HG02943 (cell line): ENCODE measurements around the gene CLEC19A.

Experiments
- ATAC-seq: cut with Tn5 transposase; IDR thresholded peaks from one replicate; pipeline ENCODE4 v1.9.1; 2021; ENCODE audit warnings: mild to moderate bottlenecking, low read depth, moderate library complexity; ENCODE audit not compliant: unreplicated experiment

CLEC19A gene

GRCh38 chr16:19285431-19285830, at the start of gene CLEC19A:
TSS of gene CLEC19A (plus strand) at chr16:19285731. CDS start at chr16:19285852, 121 bp downstream.
- no peak for ATAC-seq

GRCh38 chr16:19235886-19236285, 49.6 kb upstream of the CLEC19A start:
- no peak for ATAC-seq

GRCh38 chr16:19236561-19237209, 48.8 kb upstream of the CLEC19A start:
- no peak for ATAC-seq

- ATAC-seq: no peak
Observed at GRCh38 chr16:19238406-19238805, 47.1 kb upstream of the CLEC19A start.

- ATAC-seq: no peak
Observed at GRCh38 chr16:19239511-19240155, 45.9 kb upstream of the CLEC19A start.

GRCh38 chr16:19240494-19240893, 45.0 kb upstream of the CLEC19A start:
- no peak for ATAC-seq

- no peak for ATAC-seq
Observed at GRCh38 chr16:19241512-19241911, 44.0 kb upstream of the CLEC19A start.

- ATAC-seq: no peak
Observed at GRCh38 chr16:19242186-19242585, 43.3 kb upstream of the CLEC19A start.

GRCh38 chr16:19242987-19243575, 42.5 kb upstream of the CLEC19A start:
- ATAC-seq: no peak

- no peak for ATAC-seq
Observed at GRCh38 chr16:19245326-19245925, 40.1 kb upstream of the CLEC19A start.

- no peak for ATAC-seq
Observed at GRCh38 chr16:19252904-19253303, 32.6 kb upstream of the CLEC19A start.

- no peak for ATAC-seq
Observed at GRCh38 chr16:19254611-19255010, 30.9 kb upstream of the CLEC19A start.

GRCh38 chr16:19264123-19264673, 21.3 kb upstream of the CLEC19A start:
- ATAC-seq: no peak

- ATAC-seq: no peak
Observed at GRCh38 chr16:19265380-19265930, 20.1 kb upstream of the CLEC19A start.

GRCh38 chr16:19266774-19267173, 18.8 kb upstream of the CLEC19A start:
- ATAC-seq: no peak

- ATAC-seq: no peak
Observed at GRCh38 chr16:19269098-19269497, 16.4 kb upstream of the CLEC19A start.

GRCh38 chr16:19274165-19274797, 11.2 kb upstream of the CLEC19A start:
- ATAC-seq: no peak

GRCh38 chr16:19278403-19278802, 7.1 kb upstream of the CLEC19A start:
- ATAC-seq: no peak

GRCh38 chr16:19281246-19281645, 4.3 kb upstream of the CLEC19A start:
- ATAC-seq: no peak

- ATAC-seq: no peak
Observed at GRCh38 chr16:19282101-19282500, 3.4 kb upstream of the CLEC19A start.
